GM18867 (cell line): ENCODE measurements around the gene CARHSP1.
"Not testable (repeated sequence)": the region's sequence is repeated elsewhere in the genome, so short reads cannot be mapped to it uniquely, and the experiment has no call there.

Source experiments
- ATAC-seq: cut with Tn5 transposase; IDR thresholded peaks from one replicate; pipeline ENCODE4 v1.9.1; 2021; ENCODE audit warnings: mild to moderate bottlenecking, moderate library complexity; ENCODE audit not compliant: unreplicated experiment

The CARHSP1 gene

GRCh38 chr16:8858994-8859912, 9.6 kb downstream of the CARHSP1 start:
- no peak for ATAC-seq

GRCh38 chr16:8855972-8856371, 12.8 kb downstream of the CARHSP1 start:
- no peak for ATAC-seq

GRCh38 chr16:8855051-8855786, 13.6 kb downstream of the CARHSP1 start:
- no peak for ATAC-seq

- ATAC-seq: no peak
These were observed 14.4 kb downstream of the CARHSP1 start for GRCh38 chr16:8854298-8854948.

GRCh38 chr16:8853611-8854010, 15.2 kb downstream of the CARHSP1 start:
- ATAC-seq: no peak

- no peak for ATAC-seq
These were observed 15.7 kb downstream of the CARHSP1 start for GRCh38 chr16:8853150-8853549.

GRCh38 chr16:8852534-8852933, 16.3 kb downstream of the CARHSP1 start:
- ATAC-seq: no peak

- no peak for ATAC-seq
These were observed 16.9 kb downstream of the CARHSP1 start for GRCh38 chr16:8851761-8852403.

GRCh38 chr16:8850279-8850885, 18.4 kb downstream of the CARHSP1 start:
- ATAC-seq: no peak

- ATAC-seq: no peak
These were observed 19.3 kb downstream of the CARHSP1 start for GRCh38 chr16:8849411-8850011.

GRCh38 chr16:8848939-8849391, 19.8 kb downstream of the CARHSP1 start:
- ATAC-seq: no peak

GRCh38 chr16:8848231-8848938, 20.4 kb downstream of the CARHSP1 start:
- no peak for ATAC-seq

- ATAC-seq: no peak
These were observed 21.2 kb downstream of the CARHSP1 start for GRCh38 chr16:8847623-8848022.

GRCh38 chr16:8847145-8847544, 21.7 kb downstream of the CARHSP1 start:
- ATAC-seq: no peak

- ATAC-seq: no peak
These were observed 22.3 kb downstream of the CARHSP1 start for GRCh38 chr16:8846401-8846932.

GRCh38 chr16:8845699-8846298, 23.0 kb downstream of the CARHSP1 start:
- no peak for ATAC-seq

GRCh38 chr16:8843296-8843695, 25.5 kb downstream of the CARHSP1 start:
- not testable (repeated sequence) for ATAC-seq

GRCh38 chr16:8842016-8842415, 26.8 kb downstream of the CARHSP1 start:
- ATAC-seq: not testable (repeated sequence)

- ATAC-seq: not testable (repeated sequence)
These were observed 31.2 kb downstream of the CARHSP1 start for GRCh38 chr16:8837594-8837993.
